HepG2 (cell line): ENCODE data around the gene FAM228B. TPM values are rescaled to one million over a fixed set of nuclear protein-coding genes. Genes with fewer than 3 reads are reported as not detected.

Experiments
- ARNTL ChIP-seq: sonication (generic); formaldehyde crosslinking; IDR thresholded peaks from 2 replicates; pipeline ENCODE4 v1.4.0; 2020; ENCODE audit warnings: mild to moderate bottlenecking, missing genetic modification reagents
- CREM ChIP-seq, 2 experiments: sonication (generic) in 1 of 2; formaldehyde crosslinking in 1 of 2; IDR thresholded peaks; 2 replicates each; pipeline versions ENCODE4 v1.4.0 to v1.6.1; 2016 to 2020; ENCODE audit warnings: antibody characterized with exemption in 1 of 2, mild to moderate bottlenecking in 1 of 2, missing genetic modification reagents in 1 of 2
- DBP ChIP-seq: sonication (generic); formaldehyde crosslinking; IDR thresholded peaks from 2 replicates; pipeline ENCODE4 v1.4.0; 2020; ENCODE audit warnings: missing genetic modification reagents; ENCODE audit errors: not compliant biosample characterization
- HOXA9 ChIP-seq: sonication (generic); formaldehyde crosslinking; IDR thresholded peaks from 2 replicates; pipeline ENCODE4 v1.8.1; 2022; ENCODE audit warnings: missing genetic modification reagents, mild to moderate bottlenecking, moderate library complexity, borderline replicate concordance
- NFKB2 ChIP-seq: sonication (generic); formaldehyde crosslinking; IDR thresholded peaks from 2 replicates; pipeline ENCODE4 v1.4.0; 2020; ENCODE audit warnings: missing genetic modification reagents, borderline replicate concordance
- POLR2A ChIP-seq, 2 experiments: IDR thresholded peaks; 2 replicates each; pipeline ENCODE4 v1.6.1; 2011; ENCODE audit warnings: low read depth in 2 of 2, low read length in 2 of 2, mild to moderate bottlenecking in 1 of 2, moderate library complexity in 1 of 2; ENCODE audit not compliant: insufficient read depth in 1 of 2
- SALL1 ChIP-seq: sonication (generic); formaldehyde crosslinking; IDR thresholded peaks from 2 replicates; pipeline ENCODE4 v1.8.0; 2022; ENCODE audit warnings: mild to moderate bottlenecking, missing genetic modification reagents
- SETDB1 ChIP-seq: sonication (generic); formaldehyde crosslinking; IDR thresholded peaks from 2 replicates; pipeline ENCODE4 v1.5.1; 2020; ENCODE audit warnings: missing genetic modification reagents, mild to moderate bottlenecking, borderline replicate concordance
- TEAD3 ChIP-seq: optimal IDR thresholded peaks from 2 replicates; pipeline ENCODE3; 2016; ENCODE audit warnings: borderline replicate concordance
- ZBTB7B ChIP-seq: sonication (generic); formaldehyde crosslinking; IDR thresholded peaks from 2 replicates; pipeline ENCODE4 v1.4.0; 2020; ENCODE audit warnings: missing genetic modification reagents
- ZMYM4 ChIP-seq: sonication (generic); formaldehyde crosslinking; IDR thresholded peaks from 2 replicates; pipeline ENCODE4 v1.8.1; 2023; ENCODE audit warnings: mild to moderate bottlenecking, missing genetic modification reagents
- ZNF10 ChIP-seq: sonication (generic); formaldehyde crosslinking; IDR thresholded peaks from 2 replicates; pipeline ENCODE4 v1.4.0; 2020; ENCODE audit warnings: mild to moderate bottlenecking, low read depth, missing genetic modification reagents, borderline replicate concordance
- ZNF446 ChIP-seq: sonication (generic); formaldehyde crosslinking; IDR thresholded peaks from 2 replicates; pipeline ENCODE4 v1.5.0; 2020; ENCODE audit warnings: mild to moderate bottlenecking, missing genetic modification reagents
- ZNF556 ChIP-seq: sonication (generic); formaldehyde crosslinking; IDR thresholded peaks from 2 replicates; pipeline ENCODE4 v1.4.0; 2020; ENCODE audit warnings: mild to moderate bottlenecking, missing genetic modification reagents, borderline replicate concordance
- ZSCAN9 ChIP-seq: IDR thresholded peaks from 2 replicates; pipeline ENCODE4 v1.6.1; 2016; ENCODE audit warnings: borderline replicate concordance
- polyA plus RNA-seq, 8 experiments: library from polyadenylated mRNA; depleted of rRNA in 3 of 8; stranded (reverse) in 7 of 8; unstranded in 1 of 8; fragments of >200 nt; fragmentation: Illumina TruSeq in 4 of 8; extraction: Trizol in 4 of 8; gene quantifications; 2 replicates each; pipeline versions ENCODE4 v1.2.1 to v1.2.3, GENCODE V29; 2011 to 2016; ENCODE audit warnings: low read depth in 4 of 8, missing spikeins in 1 of 8, mixed read lengths in 1 of 8; ENCODE audit not compliant: insufficient read depth in 1 of 8
- total RNA-seq, 5 experiments: library from RNA; depleted of rRNA; stranded (reverse); fragments of >200 nt; fragmentation: Illumina TruSeq; extraction: Trizol; gene quantifications; 2 replicates each; pipeline ENCODE4 v1.2.3, GENCODE V29; 2016; ENCODE audit warnings: low read depth in 1 of 5
- TF ChIP-seq, protein P1 (sequence below), 2 experiments: IDR thresholded peaks; 2 replicates each; pipeline ENCODE4 v1.6.1; 2011 to 2012; ENCODE audit warnings: low read length in 2 of 2, borderline replicate concordance in 1 of 2, low read depth in 1 of 2, mild to moderate bottlenecking in 1 of 2, moderate library complexity in 1 of 2
- TF ChIP-seq, protein P2 (sequence below): sonication (generic); formaldehyde crosslinking; IDR thresholded peaks from 2 replicates; pipeline ENCODE4 v1.8.0; 2022; ENCODE audit warnings: missing genetic modification reagents, mild to moderate bottlenecking, borderline replicate concordance
- TF ChIP-seq, protein P3 (sequence below): sonication (generic); formaldehyde crosslinking; IDR thresholded peaks from 2 replicates; pipeline ENCODE4 v1.4.0; 2020; ENCODE audit warnings: mild to moderate bottlenecking, missing genetic modification reagents
- TF ChIP-seq, protein P4 (sequence below): sonication (generic); formaldehyde crosslinking; IDR thresholded peaks from 2 replicates; pipeline ENCODE4 v1.4.0; 2020; ENCODE audit warnings: mild to moderate bottlenecking, low read depth, missing genetic modification reagents

The FAM228B gene
- total and polyA plus RNA-seq, 2 of the 13 experiments (the other 11 are each of a cell fraction or from before 2014, with no cell fraction given): 0.79 to 1.1 TPM

DNA sequence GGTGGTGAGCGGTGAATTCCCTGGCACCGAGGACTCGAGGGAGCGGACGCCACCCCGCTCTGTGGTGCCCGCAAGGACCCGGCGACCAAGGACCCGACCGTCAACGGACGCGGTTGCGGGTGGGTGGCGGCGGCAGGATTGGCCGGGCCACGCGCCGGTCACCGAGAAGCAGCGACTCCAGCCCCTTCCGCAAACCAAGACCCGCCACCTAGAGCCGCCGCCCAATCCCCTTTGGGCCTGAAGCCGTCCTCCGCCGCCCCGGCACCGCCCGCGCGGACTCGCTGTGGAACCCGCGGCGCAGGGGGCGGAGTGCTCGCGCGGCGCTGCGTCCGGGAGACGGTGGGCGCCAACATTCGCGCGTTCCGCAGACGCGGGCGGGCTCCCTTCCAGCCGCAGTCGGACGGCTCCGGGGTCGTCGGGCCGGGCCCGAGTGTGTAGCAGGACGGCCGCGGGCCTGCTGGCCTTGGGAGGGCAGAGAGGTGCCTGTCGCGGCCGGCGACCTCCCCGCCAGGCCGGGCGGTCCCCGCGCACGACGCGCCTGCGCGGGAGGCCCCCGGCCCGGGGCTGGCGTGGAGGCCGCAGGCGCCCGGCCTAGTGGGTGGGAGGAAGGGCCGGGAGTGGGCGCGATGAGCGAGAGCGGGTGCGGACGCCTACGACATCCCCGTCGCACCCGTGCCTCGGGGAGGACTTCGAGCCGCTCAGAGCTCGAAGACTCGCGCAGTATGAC is at the start of gene FAM228B, which contains the start of gene PFN4 (continued):
- TF ChIP-seq, protein P1, sequence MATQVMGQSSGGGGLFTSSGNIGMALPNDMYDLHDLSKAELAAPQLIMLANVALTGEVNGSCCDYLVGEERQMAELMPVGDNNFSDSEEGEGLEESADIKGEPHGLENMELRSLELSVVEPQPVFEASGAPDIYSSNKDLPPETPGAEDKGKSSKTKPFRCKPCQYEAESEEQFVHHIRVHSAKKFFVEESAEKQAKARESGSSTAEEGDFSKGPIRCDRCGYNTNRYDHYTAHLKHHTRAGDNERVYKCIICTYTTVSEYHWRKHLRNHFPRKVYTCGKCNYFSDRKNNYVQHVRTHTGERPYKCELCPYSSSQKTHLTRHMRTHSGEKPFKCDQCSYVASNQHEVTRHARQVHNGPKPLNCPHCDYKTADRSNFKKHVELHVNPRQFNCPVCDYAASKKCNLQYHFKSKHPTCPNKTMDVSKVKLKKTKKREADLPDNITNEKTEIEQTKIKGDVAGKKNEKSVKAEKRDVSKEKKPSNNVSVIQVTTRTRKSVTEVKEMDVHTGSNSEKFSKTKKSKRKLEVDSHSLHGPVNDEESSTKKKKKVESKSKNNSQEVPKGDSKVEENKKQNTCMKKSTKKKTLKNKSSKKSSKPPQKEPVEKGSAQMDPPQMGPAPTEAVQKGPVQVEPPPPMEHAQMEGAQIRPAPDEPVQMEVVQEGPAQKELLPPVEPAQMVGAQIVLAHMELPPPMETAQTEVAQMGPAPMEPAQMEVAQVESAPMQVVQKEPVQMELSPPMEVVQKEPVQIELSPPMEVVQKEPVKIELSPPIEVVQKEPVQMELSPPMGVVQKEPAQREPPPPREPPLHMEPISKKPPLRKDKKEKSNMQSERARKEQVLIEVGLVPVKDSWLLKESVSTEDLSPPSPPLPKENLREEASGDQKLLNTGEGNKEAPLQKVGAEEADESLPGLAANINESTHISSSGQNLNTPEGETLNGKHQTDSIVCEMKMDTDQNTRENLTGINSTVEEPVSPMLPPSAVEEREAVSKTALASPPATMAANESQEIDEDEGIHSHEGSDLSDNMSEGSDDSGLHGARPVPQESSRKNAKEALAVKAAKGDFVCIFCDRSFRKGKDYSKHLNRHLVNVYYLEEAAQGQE (IDR thresholded peaks at IDR 0.05; ENCODE audit: borderline replicate concordance in 1 of 2, low read depth in 1 of 2, low read length in 2 of 2): no peak
- TF ChIP-seq ZSCAN9 (no peak), HOXA9 (CRISPR knock-in tag) (no peak; the same call in 1 of the 2 replicates), ARNTL (CRISPR knock-in tag) (peak; percentile 74; the same call in 1 of the 2 replicates), TEAD3 (CRISPR knock-in tag) (no peak), ZNF446 (peak; percentile 86; the same call in 1 of the 2 replicates), ZBTB7B (CRISPR knock-in tag) (peak; percentile 60), ZMYM4 (CRISPR knock-in tag) (peak; percentile 91), ZNF10 (CRISPR knock-in tag) (no peak), SETDB1 (no peak), NFKB2 (CRISPR knock-in tag) (peak; percentile 83; the same call in 1 of the 2 replicates), SALL1 (CRISPR knock-in tag) (peak; percentile 84), ZNF556 (peak; percentile 43; the same call in 1 of the 2 replicates), CREM (IDR thresholded peaks at IDR 0.05) (no peak), CREM (CRISPR knock-in tag; IDR thresholded peaks at IDR 0.05) (no peak), DBP (CRISPR knock-in tag) (no peak), POLR2A (IDR thresholded peaks at IDR 0.05; ENCODE audit: insufficient read depth in 1 of 2, low read depth in 2 of 2, low read length in 2 of 2) (peak; percentile 51 to 87)
- TF ChIP-seq, protein P2, sequence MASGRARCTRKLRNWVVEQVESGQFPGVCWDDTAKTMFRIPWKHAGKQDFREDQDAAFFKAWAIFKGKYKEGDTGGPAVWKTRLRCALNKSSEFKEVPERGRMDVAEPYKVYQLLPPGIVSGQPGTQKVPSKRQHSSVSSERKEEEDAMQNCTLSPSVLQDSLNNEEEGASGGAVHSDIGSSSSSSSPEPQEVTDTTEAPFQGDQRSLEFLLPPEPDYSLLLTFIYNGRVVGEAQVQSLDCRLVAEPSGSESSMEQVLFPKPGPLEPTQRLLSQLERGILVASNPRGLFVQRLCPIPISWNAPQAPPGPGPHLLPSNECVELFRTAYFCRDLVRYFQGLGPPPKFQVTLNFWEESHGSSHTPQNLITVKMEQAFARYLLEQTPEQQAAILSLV (CRISPR knock-in tag): peak; percentile 89
- TF ChIP-seq, protein P3, sequence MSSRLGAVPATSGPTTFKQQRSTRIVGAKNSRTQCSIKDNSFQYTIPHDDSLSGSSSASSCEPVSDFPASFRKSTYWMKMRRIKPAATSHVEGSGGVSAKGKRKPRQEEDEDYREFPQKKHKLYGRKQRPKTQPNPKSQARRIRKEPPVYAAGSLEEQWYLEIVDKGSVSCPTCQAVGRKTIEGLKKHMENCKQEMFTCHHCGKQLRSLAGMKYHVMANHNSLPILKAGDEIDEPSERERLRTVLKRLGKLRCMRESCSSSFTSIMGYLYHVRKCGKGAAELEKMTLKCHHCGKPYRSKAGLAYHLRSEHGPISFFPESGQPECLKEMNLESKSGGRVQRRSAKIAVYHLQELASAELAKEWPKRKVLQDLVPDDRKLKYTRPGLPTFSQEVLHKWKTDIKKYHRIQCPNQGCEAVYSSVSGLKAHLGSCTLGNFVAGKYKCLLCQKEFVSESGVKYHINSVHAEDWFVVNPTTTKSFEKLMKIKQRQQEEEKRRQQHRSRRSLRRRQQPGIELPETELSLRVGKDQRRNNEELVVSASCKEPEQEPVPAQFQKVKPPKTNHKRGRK: no peak
- TF ChIP-seq, protein P4, sequence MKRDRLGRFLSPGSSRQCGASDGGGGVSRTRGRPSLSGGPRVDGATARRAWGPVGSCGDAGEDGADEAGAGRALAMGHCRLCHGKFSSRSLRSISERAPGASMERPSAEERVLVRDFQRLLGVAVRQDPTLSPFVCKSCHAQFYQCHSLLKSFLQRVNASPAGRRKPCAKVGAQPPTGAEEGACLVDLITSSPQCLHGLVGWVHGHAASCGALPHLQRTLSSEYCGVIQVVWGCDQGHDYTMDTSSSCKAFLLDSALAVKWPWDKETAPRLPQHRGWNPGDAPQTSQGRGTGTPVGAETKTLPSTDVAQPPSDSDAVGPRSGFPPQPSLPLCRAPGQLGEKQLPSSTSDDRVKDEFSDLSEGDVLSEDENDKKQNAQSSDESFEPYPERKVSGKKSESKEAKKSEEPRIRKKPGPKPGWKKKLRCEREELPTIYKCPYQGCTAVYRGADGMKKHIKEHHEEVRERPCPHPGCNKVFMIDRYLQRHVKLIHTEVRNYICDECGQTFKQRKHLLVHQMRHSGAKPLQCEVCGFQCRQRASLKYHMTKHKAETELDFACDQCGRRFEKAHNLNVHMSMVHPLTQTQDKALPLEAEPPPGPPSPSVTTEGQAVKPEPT: peak; percentile 90
